Neural cell (in vitro differentiated cells): ENCODE measurements around the gene MEAK7. TPM values are rescaled to one million over a fixed set of nuclear protein-coding genes. Genes with fewer than 3 reads are reported as not detected.

Experiments used
- H2AFZ ChIP-seq: fragments of 200-600, 300-800 bp; sonication (generic), shearing (Covaris generic); 2 replicates; pipeline ENCODE4 v1.6.0; 2014; ENCODE audit warnings: low read depth, mild to moderate bottlenecking, antibody characterized with exemption, low read length, moderate library complexity
- H3F3A ChIP-seq: fragments of 200-600 bp; shearing (Covaris generic); 2 replicates; pipeline ENCODE4 v1.6.1; 2016; ENCODE audit warnings: mild to moderate bottlenecking, moderate library complexity, mixed read lengths, antibody characterized with exemption, low read length; ENCODE audit not compliant: insufficient read depth, poor library complexity, severe bottlenecking
- H3K27ac ChIP-seq: fragments of 200-600, 300-800 bp; sonication (generic), shearing (Covaris generic); 2 replicates; pipeline ENCODE4 v1.5.1; 2014; ENCODE audit warnings: mild to moderate bottlenecking, low read length, moderate library complexity
- H3K27me3 ChIP-seq: fragments of 300-800, 200-600 bp; sonication (generic), shearing (Covaris generic); 2 replicates; pipeline ENCODE4 v1.6.0; 2014; ENCODE audit warnings: mild to moderate bottlenecking, low read depth, low read length, moderate library complexity; ENCODE audit not compliant: insufficient read depth
- H3K36me3 ChIP-seq: fragments of 300-800, 200-600 bp; sonication (generic), shearing (Covaris generic); 2 replicates; pipeline ENCODE4 v1.5.1; 2014; ENCODE audit warnings: mild to moderate bottlenecking, antibody characterized with exemption, low read length, moderate library complexity; ENCODE audit not compliant: insufficient read depth
- H3K4me2 ChIP-seq: fragments of 300-800, 200-600 bp; sonication (generic), shearing (Covaris generic); 2 replicates; pipeline ENCODE4 v1.6.0; 2014; ENCODE audit warnings: mild to moderate bottlenecking, low read length
- H3K4me3 ChIP-seq: fragments of 300-800, 200-600 bp; sonication (generic), shearing (Covaris generic); 2 replicates; pipeline ENCODE4 v1.5.1; 2014; ENCODE audit warnings: mild to moderate bottlenecking, low read length, moderate library complexity
- H3K79me2 ChIP-seq: fragments of 200-600 bp; shearing (Covaris generic); replicated peaks from 2 replicates; pipeline ENCODE4 v1.6.0; 2014; ENCODE audit warnings: mild to moderate bottlenecking, low read length, moderate library complexity; ENCODE audit not compliant: insufficient read depth
- H3K9ac ChIP-seq: fragments of 300-800, 200-600 bp; sonication (generic), shearing (Covaris generic); 2 replicates; pipeline ENCODE4 v1.6.1; 2016; ENCODE audit warnings: mild to moderate bottlenecking, low read length, mixed read lengths
- H3K9me2 ChIP-seq: fragments of 200-600 bp; shearing (Covaris generic); 2 replicates; pipeline ENCODE4 v1.6.1; 2016; ENCODE audit warnings: mild to moderate bottlenecking, low read length, mixed read lengths; ENCODE audit not compliant: insufficient read depth
- H3K9me3 ChIP-seq: fragments of 200-600, 300-800 bp; sonication (generic), shearing (Covaris generic); 2 replicates; pipeline ENCODE4 v1.6.1; 2016; ENCODE audit warnings: mild to moderate bottlenecking, mixed run types, low read length, moderate library complexity, mixed read lengths
- H4K20me1 ChIP-seq: fragments of 200-600 bp; shearing (Covaris generic); 2 replicates; pipeline ENCODE4 v1.6.1; 2016; ENCODE audit warnings: mild to moderate bottlenecking, mixed run types; ENCODE audit not compliant: insufficient read depth
- CTCF ChIP-seq: fragments of 450-650 bp; IDR thresholded peaks from 2 replicates; pipeline ENCODE4 v1.5.1; 2014; ENCODE audit warnings: antibody characterized with exemption, mild to moderate bottlenecking, moderate library complexity; ENCODE audit not compliant: poor library complexity, severe bottlenecking
- EP300 ChIP-seq: fragments of 450-650 bp; conservative IDR thresholded peaks from 2 replicates; pipeline ENCODE4 v1.6.1; 2014; ENCODE audit warnings: antibody characterized with exemption, mild to moderate bottlenecking, moderate library complexity; ENCODE audit not compliant: poor library complexity, severe bottlenecking
- EZH2 ChIP-seq: fragments of 200-600, 300-800 bp; shearing (Covaris generic), sonication (generic); IDR thresholded peaks from 2 replicates; pipeline ENCODE4 v1.6.1; 2014; ENCODE audit warnings: antibody characterized with exemption, low read length, borderline replicate concordance, mild to moderate bottlenecking; ENCODE audit not compliant: insufficient read depth, poor library complexity, severe bottlenecking
- MXI1 ChIP-seq: fragments of 450-650 bp; conservative IDR thresholded peaks from 2 replicates; pipeline ENCODE4 v1.6.1; 2014; ENCODE audit warnings: antibody characterized with exemption, mild to moderate bottlenecking; ENCODE audit not compliant: poor library complexity, severe bottlenecking
- POLR2AphosphoS5 ChIP-seq: IDR thresholded peaks from 2 replicates; pipeline ENCODE4 v1.6.1; 2012
- RAD21 ChIP-seq: fragments of 450-650 bp; conservative IDR thresholded peaks from 2 replicates; pipeline ENCODE4 v1.6.1; 2014; ENCODE audit warnings: antibody characterized with exemption, mild to moderate bottlenecking, moderate library complexity
- REST ChIP-seq: IDR thresholded peaks from 2 replicates; pipeline ENCODE4 v1.6.1; 2012; ENCODE audit warnings: borderline replicate concordance
- SMC3 ChIP-seq: fragments of 450-650 bp; conservative IDR thresholded peaks from 2 replicates; pipeline ENCODE4 v1.6.1; 2014; ENCODE audit warnings: antibody characterized with exemption, mild to moderate bottlenecking, moderate library complexity; ENCODE audit not compliant: poor library complexity
- TAF1 ChIP-seq: IDR thresholded peaks from 2 replicates; pipeline ENCODE4 v1.6.1; 2012; ENCODE audit warnings: low read depth
- polyA plus RNA-seq: library from polyadenylated mRNA; depleted of rRNA; stranded (reverse); fragments of >200 nt; gene quantifications from 2 replicates; pipeline ENCODE4 v1.2.3, GENCODE V29; 2014

MEAK7 gene
- polyA plus RNA-seq, 1 donor from 2014 or later, result 12.4 TPM

- H3K27me3 ChIP-seq, result no peaks in the 10 kb centered on the region
- H4K20me1 ChIP-seq, result no peaks in the 10 kb centered on the region
- TF ChIP-seq CTCF, result no peak
- TF ChIP-seq MXI1, result no peak
- TF ChIP-seq RAD21, result no peak
- no peak for TF ChIP-seq TAF1
- no peak for TF ChIP-seq REST
- TF ChIP-seq EZH2, result no peak
- no peak for TF ChIP-seq SMC3
- no peak for TF ChIP-seq EP300
- TF ChIP-seq POLR2AphosphoS5, result no peak
- H3K36me3 ChIP-seq, result no peaks in the 10 kb centered on the region
- no peak overlapping the region for H3K4me3 ChIP-seq
- H3K27ac ChIP-seq, result no peak overlapping the region
- no peaks in the 10 kb centered on the region for H3K9me2 ChIP-seq
- no peaks in the 10 kb centered on the region for H3K79me2 ChIP-seq
- no peaks in the 10 kb centered on the region for H3K9me3 ChIP-seq
- no peak overlapping the region for H3K4me2 ChIP-seq
- no peak overlapping the region for H2AFZ ChIP-seq
- H3K9ac ChIP-seq, result no peak overlapping the region
- H3F3A ChIP-seq, result no peaks in the 10 kb centered on the region
These were observed 31.4 kb upstream of the MEAK7 start for GRCh38 chr16:84535851-84536250.

GRCh38 chr16:84535408-84535807 is 30.9 kb upstream of the MEAK7 start:
- no peaks in the 10 kb centered on the region for H3K79me2 ChIP-seq
- H3K27ac ChIP-seq, result no peak overlapping the region
- no peak overlapping the region for H3K4me2 ChIP-seq

More at GRCh38 chr16:84535408-84535807, 30.9 kb upstream of the MEAK7 start:
- Histone ChIP-seq H3K9ac (no peak overlapping the region), H4K20me1 (no peaks in the 10 kb centered on the region), H3K36me3 (no peaks in the 10 kb centered on the region), H3K4me3 (no peak overlapping the region), H3K9me3 (no peaks in the 10 kb centered on the region), H3K9me2 (no peaks in the 10 kb centered on the region), H2AFZ (no peak overlapping the region), H3K27me3 (no peaks in the 10 kb centered on the region), H3F3A (no peaks in the 10 kb centered on the region)
- TF ChIP-seq EP300 (no peak), SMC3 (no peak), CTCF (no peak), MXI1 (no peak), EZH2 (no peak), REST (no peak), TAF1 (no peak), POLR2AphosphoS5 (no peak), RAD21 (no peak)
